PC-9 (cell line): ENCODE measurements around the gene KRTAP4-2.

Experiments
- CTCF ChIP-seq: fragments of 200-600 bp; sonication (generic); conservative IDR thresholded peaks from 2 replicates; pipeline ENCODE4 v1.6.1; 2017; ENCODE audit warnings: mixed run types, antibody characterized with exemption, mild to moderate bottlenecking, moderate library complexity
- EZH2 ChIP-seq: fragments of 200-600 bp; sonication (generic); IDR thresholded peaks from 2 replicates; pipeline ENCODE4 v1.8.0; 2017; ENCODE audit warnings: antibody characterized with exemption, low read depth

- TF ChIP-seq CTCF, result no peak
- no peak for TF ChIP-seq EZH2
These were observed 320 bp upstream of the KRTAP4-2 start for GRCh38 chr17:41178341-41178740.
